ENCODE data around the gene RTN4.
"Not testable (repeated sequence)": the region's sequence is repeated elsewhere in the genome, so short reads cannot be mapped to it uniquely, and the experiment has no call there.

RTN4 gene

DNA sequence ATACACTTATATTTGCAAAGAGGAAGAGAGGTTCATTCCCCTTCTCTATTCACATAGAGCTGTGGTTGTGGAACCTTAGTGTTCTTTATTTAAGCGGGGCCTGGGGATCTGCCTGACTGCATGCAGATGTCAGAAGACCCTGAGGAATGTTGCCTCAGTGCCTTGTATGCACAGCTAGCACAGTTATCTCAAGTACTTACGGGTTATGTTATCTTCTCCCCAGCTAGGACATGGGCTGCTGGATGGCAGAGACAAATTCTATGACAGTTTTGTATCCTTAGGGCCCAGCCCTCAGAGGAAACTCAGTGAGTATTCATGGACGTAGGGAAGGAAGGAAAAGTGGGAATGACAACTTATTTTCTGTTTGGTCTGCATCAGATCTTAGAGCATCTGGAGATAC, 37.7 kb upstream of the RTN4 start:
- TF ChIP-seq BHLHE40 (IDR thresholded peaks at IDR 0.05; ENCODE audit: borderline replicate concordance): no peak
- no peak for TF ChIP-seq LEF1 (IDR thresholded peaks at IDR 0.05; ENCODE audit: borderline replicate concordance)
- no peak for TF ChIP-seq TARDBP (IDR thresholded peaks at IDR 0.05)
- TF ChIP-seq, protein P1, sequence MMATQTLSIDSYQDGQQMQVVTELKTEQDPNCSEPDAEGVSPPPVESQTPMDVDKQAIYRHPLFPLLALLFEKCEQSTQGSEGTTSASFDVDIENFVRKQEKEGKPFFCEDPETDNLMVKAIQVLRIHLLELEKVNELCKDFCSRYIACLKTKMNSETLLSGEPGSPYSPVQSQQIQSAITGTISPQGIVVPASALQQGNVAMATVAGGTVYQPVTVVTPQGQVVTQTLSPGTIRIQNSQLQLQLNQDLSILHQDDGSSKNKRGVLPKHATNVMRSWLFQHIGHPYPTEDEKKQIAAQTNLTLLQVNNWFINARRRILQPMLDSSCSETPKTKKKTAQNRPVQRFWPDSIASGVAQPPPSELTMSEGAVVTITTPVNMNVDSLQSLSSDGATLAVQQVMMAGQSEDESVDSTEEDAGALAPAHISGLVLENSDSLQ (IDR thresholded peaks at IDR 0.05): no peak
- no peak for TF ChIP-seq NFRKB (IDR thresholded peaks at IDR 0.05)
- no peak for TF ChIP-seq ELF4 (IDR thresholded peaks at IDR 0.05)
- no peak for TF ChIP-seq HDGF (IDR thresholded peaks at IDR 0.05; ENCODE audit: borderline replicate concordance)
- TF ChIP-seq ZNF384 (IDR thresholded peaks at IDR 0.05): no peak
- no peak for TF ChIP-seq ARNT (IDR thresholded peaks at IDR 0.05)
- TF ChIP-seq L3MBTL2 (conservative IDR thresholded peaks at IDR 0.05): no peak
- no peak for TF ChIP-seq SP1 (IDR thresholded peaks at IDR 0.05)
- no peak for TF ChIP-seq FOXK2 (IDR thresholded peaks at IDR 0.05)
- TF ChIP-seq SUZ12 (IDR thresholded peaks at IDR 0.05): no peak
- no peak for TF ChIP-seq FOXA1 (IDR thresholded peaks at IDR 0.05)
- TF ChIP-seq CTBP1 (IDR thresholded peaks at IDR 0.05; ENCODE audit: borderline replicate concordance): no peak
- no peak for TF ChIP-seq FOXM1 (IDR thresholded peaks at IDR 0.05; ENCODE audit: borderline replicate concordance)
- CTCF ChIA-PET: no interaction called here
- no peak for DNase-seq (ENCODE audit: extremely low spot score)
- POLR2A ChIA-PET: no interaction called here

DNA sequence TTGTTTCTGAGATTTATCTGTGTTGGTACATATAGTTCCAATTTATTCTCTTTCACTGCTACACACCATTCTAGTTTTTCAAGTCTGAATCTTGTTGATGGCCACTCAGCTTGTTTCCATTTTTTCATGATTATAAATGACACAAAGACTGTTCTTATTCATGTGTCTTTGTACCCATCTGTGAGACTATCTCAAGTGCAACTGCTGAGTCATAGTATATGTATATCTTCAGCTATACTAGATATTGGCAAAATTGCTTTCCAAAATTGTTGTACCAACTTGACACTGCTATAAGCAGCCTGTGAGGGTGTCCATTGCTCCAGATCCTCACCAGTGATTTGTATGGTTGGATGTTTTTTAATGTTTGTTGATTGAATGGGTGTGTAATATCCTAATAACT, 37.2 kb upstream of the RTN4 start:
- DNase-seq (ENCODE audit: extremely low spot score): no peak
- TF ChIP-seq L3MBTL2 (conservative IDR thresholded peaks at IDR 0.05) (no peak), TARDBP (IDR thresholded peaks at IDR 0.05) (no peak), ZNF384 (IDR thresholded peaks at IDR 0.05) (no peak)
- POLR2A ChIA-PET: interaction anchor here (0.6 kb wide), 1 partner anchor 29 kb away, joined by 4 read pairs; no protein-coding TSS in a partner anchor
- CTCF ChIA-PET: no interaction called here

DNA sequence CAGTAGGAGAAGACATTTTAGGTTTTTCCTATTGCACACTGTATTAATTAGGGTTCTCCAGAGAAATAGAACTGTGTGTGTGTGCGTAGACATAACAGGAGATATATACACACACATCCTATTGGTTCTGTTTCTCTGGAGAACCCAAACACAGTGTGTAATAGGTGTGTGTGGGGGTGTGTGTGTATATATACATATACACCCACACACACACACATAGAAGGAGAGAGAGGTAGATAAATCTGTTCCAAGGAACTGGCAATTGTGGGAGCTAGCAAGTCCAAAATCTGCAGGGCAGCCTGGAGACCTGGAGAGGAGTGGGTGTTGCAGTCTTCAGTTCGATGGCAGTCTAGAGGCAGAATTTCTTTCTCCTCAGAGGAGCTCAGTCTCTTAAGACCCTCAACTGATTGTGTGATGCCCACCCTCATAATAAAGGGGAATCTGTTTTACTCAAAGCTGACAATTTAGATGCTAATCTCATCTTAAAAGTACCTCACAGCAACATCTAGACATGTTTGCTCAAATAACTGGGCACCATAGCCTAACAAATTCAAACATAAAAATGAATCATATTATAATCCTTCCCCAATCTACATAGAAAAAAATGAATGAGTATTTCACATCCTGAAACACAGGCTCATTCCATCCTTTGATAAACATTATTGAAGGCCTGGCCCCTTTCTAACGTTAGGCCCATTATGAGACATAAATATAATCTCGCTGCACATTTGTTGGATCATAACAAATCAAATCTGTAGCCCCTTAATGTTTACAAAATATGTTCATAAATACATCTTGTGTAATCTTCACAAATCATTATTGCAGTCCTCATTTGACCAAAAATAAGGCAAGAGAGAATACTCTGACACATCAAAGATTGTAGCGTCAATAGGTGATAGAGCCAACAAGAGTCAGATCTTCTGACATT, 35.1 kb upstream of the RTN4 start:
- ChIA-PET CTCF (no interaction called here), POLR2A (no interaction called here)
- TF ChIP-seq NFRKB (IDR thresholded peaks at IDR 0.05): no peak
- DNase-seq (ENCODE audit: extremely low spot score): no peak

DNA sequence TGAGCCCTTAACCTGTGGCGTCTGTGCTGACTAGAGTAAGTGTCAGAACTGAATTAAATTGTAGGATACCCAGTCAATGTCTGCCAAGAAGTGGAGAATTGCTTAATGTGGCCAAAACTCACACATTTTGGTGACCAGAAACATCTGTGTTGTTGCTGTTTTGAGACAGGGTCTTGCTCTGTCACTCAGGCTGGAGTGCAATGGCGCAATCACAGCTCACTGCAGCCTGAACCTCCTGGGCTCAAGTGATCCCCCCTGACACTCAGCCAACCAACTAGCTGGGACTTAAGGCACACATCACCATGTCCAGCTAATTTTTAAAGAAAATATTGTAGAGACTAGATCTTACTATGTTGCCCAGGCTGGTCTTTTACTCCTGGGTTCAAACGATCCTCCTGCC, 34.4 kb upstream of the RTN4 start:
- DNase-seq (ENCODE audit: extremely low spot score): no peak
- TF ChIP-seq ZNF384 (IDR thresholded peaks at IDR 0.05) (no peak), BHLHE40 (IDR thresholded peaks at IDR 0.05; ENCODE audit: borderline replicate concordance) (no peak), FOXK2 (IDR thresholded peaks at IDR 0.05) (no peak), ARNT (IDR thresholded peaks at IDR 0.05) (no peak), ELF4 (IDR thresholded peaks at IDR 0.05) (no peak), FOXM1 (IDR thresholded peaks at IDR 0.05; ENCODE audit: borderline replicate concordance) (no peak), LEF1 (IDR thresholded peaks at IDR 0.05; ENCODE audit: borderline replicate concordance) (no peak), NFRKB (IDR thresholded peaks at IDR 0.05) (no peak), SP1 (IDR thresholded peaks at IDR 0.05) (no peak), L3MBTL2 (conservative IDR thresholded peaks at IDR 0.05) (no peak), TARDBP (IDR thresholded peaks at IDR 0.05) (no peak), FOXA1 (IDR thresholded peaks at IDR 0.05) (no peak)
- ChIA-PET POLR2A (no interaction called here), CTCF (no interaction called here)

DNA sequence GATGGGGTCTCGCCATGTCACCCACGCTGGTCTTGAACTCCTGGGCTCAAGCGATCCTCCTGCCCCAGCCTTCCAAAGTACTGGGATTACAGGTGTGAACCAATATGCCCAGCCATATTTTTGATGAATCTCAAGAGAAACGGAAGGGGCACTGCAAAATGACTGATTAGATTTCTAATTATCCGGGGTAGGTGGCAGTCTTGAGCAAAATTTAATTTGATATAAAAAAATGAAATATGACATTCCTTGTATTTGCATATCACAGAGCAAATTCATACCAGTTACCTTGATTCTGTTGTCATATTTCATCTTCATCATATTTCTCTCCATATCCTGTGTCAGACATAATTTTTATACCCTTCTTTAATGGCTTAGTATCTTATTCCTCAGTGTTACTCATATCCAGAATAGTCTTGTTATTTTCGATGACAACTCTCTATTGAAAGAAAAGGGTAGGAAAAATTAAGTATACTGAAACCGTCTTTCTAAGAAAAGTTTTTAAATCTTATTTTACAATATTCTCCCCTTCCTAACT, 30.0 kb upstream of the RTN4 start:
- DNase-seq (ENCODE audit: extremely low spot score): no peak
- CTCF ChIA-PET: no interaction called here
- POLR2A ChIA-PET: no interaction called here
- TF ChIP-seq FOXM1 (IDR thresholded peaks at IDR 0.05; ENCODE audit: borderline replicate concordance): no peak
- TF ChIP-seq L3MBTL2 (conservative IDR thresholded peaks at IDR 0.05): no peak
- no peak for TF ChIP-seq NFRKB (IDR thresholded peaks at IDR 0.05)
- TF ChIP-seq LEF1 (IDR thresholded peaks at IDR 0.05; ENCODE audit: borderline replicate concordance): no peak
- no peak for TF ChIP-seq ELF4 (IDR thresholded peaks at IDR 0.05)

DNA sequence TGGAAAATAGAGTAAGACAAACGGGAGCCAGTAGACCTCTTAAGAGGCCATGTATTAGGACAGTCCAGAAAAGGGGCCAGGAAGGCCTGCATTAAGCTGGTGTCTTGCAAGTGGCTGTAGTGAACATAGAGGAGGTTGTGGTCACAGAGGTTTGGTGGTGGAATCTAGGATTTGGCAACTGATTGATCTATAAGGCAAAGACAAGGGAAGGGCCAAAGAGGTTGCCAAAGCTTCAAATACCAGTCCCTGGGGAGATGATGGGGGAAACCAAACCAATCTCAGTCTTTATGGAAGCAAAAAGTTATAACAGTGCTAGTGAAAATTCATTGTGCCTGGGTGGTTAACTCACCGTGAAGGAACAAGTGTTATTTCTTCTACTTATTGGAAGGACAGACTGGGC, 28.7 kb upstream of the RTN4 start:
- ChIA-PET POLR2A (no interaction called here), CTCF (no interaction called here)
- DNase-seq (ENCODE audit: extremely low spot score): no peak
- no peak for TF ChIP-seq FOXK2 (IDR thresholded peaks at IDR 0.05)
- TF ChIP-seq ELF4 (IDR thresholded peaks at IDR 0.05): no peak
- no peak for TF ChIP-seq FOXM1 (IDR thresholded peaks at IDR 0.05; ENCODE audit: borderline replicate concordance)
- TF ChIP-seq SP1 (IDR thresholded peaks at IDR 0.05): no peak
- TF ChIP-seq FOXA1 (IDR thresholded peaks at IDR 0.05): no peak
- TF ChIP-seq NFRKB (IDR thresholded peaks at IDR 0.05): no peak

DNA sequence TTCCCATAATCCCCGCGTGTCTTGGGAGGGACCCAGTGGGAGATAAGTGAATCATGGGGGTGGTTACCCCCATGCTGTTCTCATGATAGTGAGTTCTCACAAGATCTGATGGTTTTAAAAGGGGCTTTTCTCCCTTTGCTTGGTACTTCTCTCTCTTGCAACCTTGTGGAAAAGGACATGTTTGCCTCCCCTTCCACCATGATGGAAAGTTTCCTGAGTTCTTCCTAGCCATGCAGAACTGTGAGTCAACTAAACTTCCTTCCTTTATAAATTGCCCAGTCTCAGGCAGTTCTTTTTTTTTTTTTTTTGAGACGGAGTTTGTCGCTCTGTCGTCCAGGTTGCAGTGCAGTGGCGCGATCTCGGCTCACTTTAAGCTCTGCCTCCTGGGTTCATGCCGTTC, 26.5 kb upstream of the RTN4 start:
- POLR2A ChIA-PET: no interaction called here
- no peak for TF ChIP-seq BHLHE40 (IDR thresholded peaks at IDR 0.05; ENCODE audit: borderline replicate concordance)
- no peak for TF ChIP-seq FOXK2 (IDR thresholded peaks at IDR 0.05)
- TF ChIP-seq ARNT (IDR thresholded peaks at IDR 0.05): no peak
- no peak for TF ChIP-seq TARDBP (IDR thresholded peaks at IDR 0.05)
- TF ChIP-seq SUZ12 (IDR thresholded peaks at IDR 0.05): no peak
- TF ChIP-seq HDGF (IDR thresholded peaks at IDR 0.05; ENCODE audit: borderline replicate concordance): no peak
- no peak for TF ChIP-seq L3MBTL2 (conservative IDR thresholded peaks at IDR 0.05)
- TF ChIP-seq, protein P1 (IDR thresholded peaks at IDR 0.05): no peak
- TF ChIP-seq LEF1 (IDR thresholded peaks at IDR 0.05; ENCODE audit: borderline replicate concordance): no peak
- no peak for TF ChIP-seq ELF4 (IDR thresholded peaks at IDR 0.05)
- no peak for TF ChIP-seq ZNF384 (IDR thresholded peaks at IDR 0.05)
- TF ChIP-seq NFRKB (IDR thresholded peaks at IDR 0.05): no peak
- no peak for TF ChIP-seq FOXM1 (IDR thresholded peaks at IDR 0.05; ENCODE audit: borderline replicate concordance)
- TF ChIP-seq FOXA1 (IDR thresholded peaks at IDR 0.05): no peak
- TF ChIP-seq CTBP1 (IDR thresholded peaks at IDR 0.05; ENCODE audit: borderline replicate concordance): no peak
- no peak for TF ChIP-seq SP1 (IDR thresholded peaks at IDR 0.05)
- DNase-seq (ENCODE audit: extremely low spot score): no peak
- CTCF ChIA-PET: no interaction called here

DNA sequence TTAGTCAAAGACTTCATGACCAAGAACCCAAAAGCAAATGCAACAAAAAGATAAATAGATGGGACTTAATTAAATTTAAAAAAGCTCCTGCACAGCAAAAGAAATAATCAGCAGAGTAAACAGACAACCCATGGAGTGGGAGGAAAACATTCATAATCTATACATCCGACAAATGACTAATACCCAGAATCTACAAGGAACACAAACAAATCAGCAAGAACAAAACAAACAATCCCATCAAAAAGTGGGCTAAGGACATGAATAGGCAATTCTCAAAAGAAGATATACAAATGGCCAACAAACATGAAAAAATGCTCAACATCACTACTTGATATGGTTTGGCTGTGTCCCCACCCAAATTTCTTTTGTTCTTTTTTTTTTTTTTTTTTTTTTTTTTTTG, 25.8 kb upstream of the RTN4 start:
- DNase-seq (ENCODE audit: extremely low spot score); POLR2A ChIA-PET; CTCF ChIA-PET: not testable (repeated sequence)

Data from HEK293T (cell line).